ENCODE measurements around the gene CRIM1.

Gene CRIM1

GRCh38 chr2:36439084-36439483, 83.5 kb downstream of the CRIM1 start:
- H3K27ac ChIP-seq (ENCODE audit: low read length) = no peak overlapping the region
- no peaks in the 10 kb centered on the region for H3K79me2 ChIP-seq (ENCODE audit: low read length)
- H3F3A ChIP-seq (ENCODE audit: insufficient read depth, low read length) = no peaks in the 10 kb centered on the region
- H3K9me2 ChIP-seq (replicated peaks; ENCODE audit: insufficient read depth, low read length) = no peaks in the 10 kb centered on the region
- no peaks in the 10 kb centered on the region for H3K36me3 ChIP-seq (replicated peaks; ENCODE audit: insufficient read depth, low read length)
- no peak overlapping the region for H3K4me3 ChIP-seq (ENCODE audit: low read length)
- H3K9me3 ChIP-seq (replicated peaks; ENCODE audit: insufficient read depth, low read length) = no peaks in the 10 kb centered on the region
- no peaks in the 10 kb centered on the region for H4K20me1 ChIP-seq (ENCODE audit: insufficient read depth, low read length)
- no peaks in the 10 kb centered on the region for H3K4me1 ChIP-seq (ENCODE audit: low read length)
- H3K4me2 ChIP-seq (ENCODE audit: low read depth, low read length) = no peak overlapping the region
- TF ChIP-seq EZH2 (optimal IDR thresholded peaks at IDR 0.05; ENCODE audit: low read depth, low read length) (no peak), CTCF (IDR thresholded peaks at IDR 0.05; ENCODE audit: low read length) (no peak)
- no peaks in the 10 kb centered on the region for H3K27me3 ChIP-seq (replicated peaks; ENCODE audit: insufficient read depth, low read length)
- no peak overlapping the region for H2AFZ ChIP-seq (ENCODE audit: low read length)
- no peak overlapping the region for H3K9ac ChIP-seq (ENCODE audit: low read length)
- DNase-seq = no peak

GRCh38 chr2:36441065-36441625, 85.6 kb downstream of the CRIM1 start:
- Histone ChIP-seq H3K36me3 (replicated peaks; ENCODE audit: insufficient read depth, low read length) (no peaks in the 10 kb centered on the region), H3K27ac (ENCODE audit: low read length) (no peak overlapping the region), H3K79me2 (ENCODE audit: low read length) (no peaks in the 10 kb centered on the region), H4K20me1 (ENCODE audit: insufficient read depth, low read length) (no peaks in the 10 kb centered on the region), H3K9me3 (replicated peaks; ENCODE audit: insufficient read depth, low read length) (no peaks in the 10 kb centered on the region), H3K27me3 (replicated peaks; ENCODE audit: insufficient read depth, low read length) (no peaks in the 10 kb centered on the region), H2AFZ (ENCODE audit: low read length) (no peak overlapping the region), H3K4me1 (ENCODE audit: low read length) (no peaks in the 10 kb centered on the region), H3K4me2 (ENCODE audit: low read depth, low read length) (no peak overlapping the region), H3F3A (ENCODE audit: insufficient read depth, low read length) (no peaks in the 10 kb centered on the region), H3K4me3 (ENCODE audit: low read length) (no peak overlapping the region), H3K9ac (ENCODE audit: low read length) (no peak overlapping the region), H3K9me2 (replicated peaks; ENCODE audit: insufficient read depth, low read length) (no peaks in the 10 kb centered on the region)
- no peak for TF ChIP-seq EZH2phosphoT487 (IDR thresholded peaks at IDR 0.05; ENCODE audit: low read length)
- TF ChIP-seq CTCF (IDR thresholded peaks at IDR 0.05; ENCODE audit: low read length) = no peak
- TF ChIP-seq EZH2 (optimal IDR thresholded peaks at IDR 0.05; ENCODE audit: low read depth, low read length) = no peak
- DNase-seq = no peak

- no peaks in the 10 kb centered on the region for H3K27me3 ChIP-seq (replicated peaks; ENCODE audit: insufficient read depth, low read length)
- H3K36me3 ChIP-seq (replicated peaks; ENCODE audit: insufficient read depth, low read length) = no peaks in the 10 kb centered on the region
- H3K4me2 ChIP-seq (ENCODE audit: low read depth, low read length) = no peak overlapping the region
- no peaks in the 10 kb centered on the region for H4K20me1 ChIP-seq (ENCODE audit: insufficient read depth, low read length)
- H2AFZ ChIP-seq (ENCODE audit: low read length) = no peak overlapping the region
- no peaks in the 10 kb centered on the region for H3K4me1 ChIP-seq (ENCODE audit: low read length)
- TF ChIP-seq CTCF (IDR thresholded peaks at IDR 0.05; ENCODE audit: low read length) (no peak), EZH2 (optimal IDR thresholded peaks at IDR 0.05; ENCODE audit: low read depth, low read length) (no peak), EZH2phosphoT487 (IDR thresholded peaks at IDR 0.05; ENCODE audit: low read length) (no peak)
- H3K9ac ChIP-seq (ENCODE audit: low read length) = no peak overlapping the region
- H3K79me2 ChIP-seq (ENCODE audit: low read length) = no peaks in the 10 kb centered on the region
- no peaks in the 10 kb centered on the region for H3K9me3 ChIP-seq (replicated peaks; ENCODE audit: insufficient read depth, low read length)
- H3K4me3 ChIP-seq (ENCODE audit: low read length) = no peak overlapping the region
- no peaks in the 10 kb centered on the region for H3F3A ChIP-seq (ENCODE audit: insufficient read depth, low read length)
- no peak for DNase-seq
- H3K9me2 ChIP-seq (replicated peaks; ENCODE audit: insufficient read depth, low read length) = no peaks in the 10 kb centered on the region
- H3K27ac ChIP-seq (ENCODE audit: low read length) = no peak overlapping the region
These were observed 86.2 kb downstream of the CRIM1 start for GRCh38 chr2:36441816-36442215.
